GM06990 (cell line): ENCODE measurements around the gene TCF12.
"Not testable (repeated sequence)": the region's sequence is repeated elsewhere in the genome, so short reads cannot be mapped to it uniquely, and the experiment has no call there.

Source experiments
- DNase-seq: peaks from one replicate; pipeline ENCODE4 v3.0.0-alpha.2; 2011; ENCODE audit not compliant: insufficient read length; ENCODE audit errors: extremely low read depth
- H3K27me3 ChIP-seq: replicated peaks from 2 replicates; pipeline ENCODE4 v1.6.0; 2011; ENCODE audit warnings: low read length; ENCODE audit not compliant: control insufficient read depth, insufficient read depth
- H3K36me3 ChIP-seq: 2 replicates; pipeline ENCODE4 v1.5.1; 2011; ENCODE audit warnings: low read length; ENCODE audit not compliant: control insufficient read depth, insufficient read depth
- H3K4me3 ChIP-seq: replicated peaks from 2 replicates; pipeline ENCODE4 v1.5.1; 2011; ENCODE audit warnings: low read depth, mild to moderate bottlenecking, control low read depth, low read length
- TF ChIP-seq, protein P1 (sequence below): IDR thresholded peaks from 2 replicates; pipeline ENCODE4 v1.5.1; 2011; ENCODE audit warnings: low read length, control low read depth, mild to moderate bottlenecking, inconsistent platforms; ENCODE audit not compliant: insufficient read depth, poor library complexity, severe bottlenecking

TCF12 gene

DNA sequence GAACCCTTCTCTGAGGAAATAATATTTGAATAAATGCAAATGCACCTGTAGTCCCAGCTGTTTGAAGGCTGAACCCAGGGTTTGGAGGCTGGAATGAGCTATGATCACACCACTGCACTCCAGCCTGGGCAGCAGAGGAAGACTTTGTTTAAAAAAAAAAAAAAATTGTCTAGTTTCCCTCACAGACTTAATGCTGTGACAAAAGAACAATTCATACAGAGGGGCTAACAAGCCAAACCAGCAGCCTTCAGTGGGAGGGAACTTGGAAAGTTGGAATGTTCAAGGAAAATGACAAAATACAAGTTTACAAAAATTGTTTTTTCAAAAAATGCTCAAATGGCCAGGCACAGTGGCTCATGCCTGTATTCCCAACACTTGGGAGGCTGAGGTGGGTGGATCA lies 229.8 kb downstream of the TCF12 start:
- Histone ChIP-seq H3K27me3 (no peaks in the 10 kb centered on the region), H3K36me3 (peaks cover 2% of the 10 kb centered on the region; the same call in 1 of the 2 replicates), H3K4me3 (no peak overlapping the region)
- TF ChIP-seq, protein P1, sequence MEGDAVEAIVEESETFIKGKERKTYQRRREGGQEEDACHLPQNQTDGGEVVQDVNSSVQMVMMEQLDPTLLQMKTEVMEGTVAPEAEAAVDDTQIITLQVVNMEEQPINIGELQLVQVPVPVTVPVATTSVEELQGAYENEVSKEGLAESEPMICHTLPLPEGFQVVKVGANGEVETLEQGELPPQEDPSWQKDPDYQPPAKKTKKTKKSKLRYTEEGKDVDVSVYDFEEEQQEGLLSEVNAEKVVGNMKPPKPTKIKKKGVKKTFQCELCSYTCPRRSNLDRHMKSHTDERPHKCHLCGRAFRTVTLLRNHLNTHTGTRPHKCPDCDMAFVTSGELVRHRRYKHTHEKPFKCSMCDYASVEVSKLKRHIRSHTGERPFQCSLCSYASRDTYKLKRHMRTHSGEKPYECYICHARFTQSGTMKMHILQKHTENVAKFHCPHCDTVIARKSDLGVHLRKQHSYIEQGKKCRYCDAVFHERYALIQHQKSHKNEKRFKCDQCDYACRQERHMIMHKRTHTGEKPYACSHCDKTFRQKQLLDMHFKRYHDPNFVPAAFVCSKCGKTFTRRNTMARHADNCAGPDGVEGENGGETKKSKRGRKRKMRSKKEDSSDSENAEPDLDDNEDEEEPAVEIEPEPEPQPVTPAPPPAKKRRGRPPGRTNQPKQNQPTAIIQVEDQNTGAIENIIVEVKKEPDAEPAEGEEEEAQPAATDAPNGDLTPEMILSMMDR: no peak
- DNase-seq: no peak

DNA sequence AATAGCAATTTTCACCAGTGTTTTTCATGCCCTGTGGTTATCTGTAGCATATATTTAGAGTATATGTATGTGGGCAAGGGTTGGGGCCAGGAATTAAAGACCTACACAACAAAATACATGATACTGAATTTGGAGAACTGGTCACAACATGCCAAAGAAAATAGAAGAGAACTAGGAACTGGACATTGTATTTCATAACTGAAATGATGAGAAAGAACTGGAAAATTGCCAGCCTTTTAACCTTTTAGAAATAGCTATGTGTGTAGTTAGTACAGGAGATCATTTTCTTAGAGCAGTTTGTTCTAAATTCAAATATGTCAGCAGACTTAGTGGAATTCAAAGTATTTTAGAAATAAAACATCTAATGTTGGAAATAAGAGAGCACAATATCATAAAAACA lies 230.8 kb downstream of the TCF12 start:
- no peak for DNase-seq
- H3K36me3 ChIP-seq: peaks cover 2% of the 10 kb centered on the region; the same call in 1 of the 2 replicates
- no peak overlapping the region for H3K4me3 ChIP-seq
- TF ChIP-seq, protein P1: no peak
- no peaks in the 10 kb centered on the region for H3K27me3 ChIP-seq

GRCh38 chr15:57150066-57150865 lies 231.8 kb downstream of the TCF12 start:
- TF ChIP-seq, protein P1: no peak
- DNase-seq: no peak
- Histone ChIP-seq H3K4me3 (no peak overlapping the region), H3K36me3 (peaks cover 2% of the 10 kb centered on the region; the same call in 1 of the 2 replicates), H3K27me3 (no peaks in the 10 kb centered on the region)

GRCh38 chr15:57150866-57151203 lies 232.4 kb downstream of the TCF12 start:
- not testable (repeated sequence) for H3K36me3 ChIP-seq, H3K4me3 ChIP-seq, H3K27me3 ChIP-seq, DNase-seq

DNA sequence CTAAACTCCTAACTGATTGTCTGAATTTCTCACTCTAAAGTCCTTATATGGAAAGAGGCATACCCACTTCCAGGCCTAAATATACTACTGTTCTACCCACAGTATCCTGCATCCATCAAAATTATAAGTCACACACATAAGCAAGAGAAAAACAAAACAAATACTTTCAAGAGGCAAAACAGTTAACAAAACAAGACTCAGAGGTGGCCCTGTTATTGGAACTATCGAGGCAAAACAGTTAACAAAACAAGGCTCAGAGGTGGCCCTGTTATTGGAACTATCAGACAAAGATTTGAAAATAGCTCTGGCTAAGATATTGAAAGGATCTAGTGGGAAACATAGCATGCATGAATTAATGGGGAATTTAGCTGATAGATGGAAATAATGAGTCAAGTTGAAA lies 233.7 kb downstream of the TCF12 start:
- DNase-seq: no peak
- H3K36me3 ChIP-seq: peaks cover 2% of the 10 kb centered on the region; the same call in 1 of the 2 replicates
- H3K27me3 ChIP-seq: no peaks in the 10 kb centered on the region
- TF ChIP-seq, protein P1: no peak
- H3K4me3 ChIP-seq: no peak overlapping the region

DNA sequence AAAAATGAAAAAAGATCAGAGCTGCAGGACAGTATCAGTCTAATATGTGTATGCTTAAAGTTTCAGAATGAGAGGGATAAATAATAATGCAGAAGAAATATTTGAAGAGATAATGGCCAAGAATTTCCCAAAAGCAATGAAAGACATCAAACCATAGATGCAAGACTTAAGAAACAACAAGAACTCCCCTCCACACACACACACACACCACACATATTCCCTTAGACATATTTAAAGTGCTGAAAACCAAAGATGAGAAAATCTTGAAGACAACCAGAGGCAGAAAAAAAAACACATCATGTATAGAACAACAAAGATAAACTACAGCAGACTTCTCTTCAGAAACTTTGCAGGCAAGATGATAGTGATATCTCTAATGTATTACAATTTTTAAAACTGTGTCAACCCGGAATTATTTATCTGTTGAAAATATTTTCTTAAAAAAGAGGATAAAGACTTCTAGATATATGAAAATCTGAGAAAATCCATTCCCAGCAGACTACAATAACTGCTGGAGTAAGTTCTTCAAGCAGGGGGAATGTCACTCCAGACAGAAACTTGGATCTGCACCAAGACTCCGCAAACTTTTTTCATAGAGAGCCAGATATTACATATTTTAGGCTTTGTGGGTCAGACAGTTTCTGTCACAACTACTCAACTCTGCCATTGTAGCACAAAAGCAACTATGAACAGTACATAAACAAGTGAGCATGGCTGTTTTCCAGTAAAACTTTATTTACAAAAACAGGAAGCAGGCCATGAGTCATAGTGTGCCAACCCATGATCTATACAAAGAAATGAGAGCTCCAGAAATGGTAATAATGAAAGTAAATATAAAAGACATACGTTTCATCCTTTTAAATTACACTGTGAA lies 234.5 kb downstream of the TCF12 start:
- Histone ChIP-seq H3K4me3 (no peak overlapping the region), H3K27me3 (no peaks in the 10 kb centered on the region), H3K36me3 (peaks cover 2% of the 10 kb centered on the region; the same call in 1 of the 2 replicates)
- peak; percentile 8 for DNase-seq
- TF ChIP-seq, protein P1: no peak
